Measurements from ENCODE around the gene IFT80. TPM values are rescaled to one million over a fixed set of nuclear protein-coding genes. Genes with fewer than 3 reads are reported as not detected.

IFT80 gene
- total and polyA plus RNA-seq, 2 donors (not counting 3 experiments of a cell fraction or from before 2014, with no cell fraction given): 7.3 to 22.5 TPM

DNA sequence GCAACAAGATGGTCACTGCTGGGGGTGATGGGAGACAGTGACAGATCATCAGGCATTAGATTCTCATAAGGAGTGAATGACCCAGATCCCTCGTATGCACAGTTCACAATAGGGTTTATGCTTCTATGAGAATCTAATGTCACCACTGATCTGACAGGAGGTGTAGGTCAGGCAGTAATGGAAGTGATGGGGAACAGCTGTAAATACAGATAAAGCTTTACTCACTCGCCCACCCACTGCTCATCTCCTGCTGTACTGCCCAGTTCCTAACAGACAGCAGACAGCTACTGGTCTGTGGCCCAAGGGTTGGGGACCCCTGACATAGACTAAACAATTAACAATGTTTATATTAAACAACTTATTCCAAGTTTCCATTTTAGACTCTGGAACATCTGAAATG, 25.4 kb downstream of the IFT80 start:
- dilution Hi-C loops (cut with MboI; ENCODE audit: extremely low pct_ligation_motif_present, low sequenced_read_pairs): no loop called here
- Histone ChIP-seq H2AFZ (ENCODE audit: low read depth, low read length) (no peak overlapping the region), H3K27ac (ENCODE audit: insufficient read depth, low read depth, low read length) (no peak overlapping the region), H3K4me1 (ENCODE audit: control insufficient read depth, extremely low read depth, insufficient read depth, low read length) (no peaks in the 10 kb centered on the region), H3K27me3 (ENCODE audit: control insufficient read depth in 2 of 2, insufficient read depth in 2 of 2, low read length in 2 of 2) (no peaks in the 10 kb centered on the region), H3K9me3 (replicated peaks; ENCODE audit: control insufficient read depth, insufficient read depth, low read length) (no peaks in the 10 kb centered on the region), H3K4me3 (replicated peaks in 1 of 3; ENCODE audit: insufficient read depth in 1 of 3, low read depth in 1 of 3, low read length in 3 of 3) (no peak overlapping the region), H3K9me1 (replicated peaks; ENCODE audit: control insufficient read depth, extremely low read depth, insufficient read depth, low read length) (no peaks in the 10 kb centered on the region), H3K79me2 (ENCODE audit: control insufficient read depth, insufficient read depth, low read length) (no peaks in the 10 kb centered on the region), H4K20me1 (replicated peaks; ENCODE audit: control insufficient read depth, extremely low read depth, insufficient read depth, low read length) (no peaks in the 10 kb centered on the region), H3K4me2 (ENCODE audit: insufficient read depth, low read length) (no peak overlapping the region), H3K36me3 (ENCODE audit: control insufficient read depth in 2 of 2, extremely low read depth in 1 of 2, insufficient read depth in 2 of 2, low read length in 2 of 2) (no peaks in the 10 kb centered on the region), H3K9ac (replicated peaks; ENCODE audit: extremely low read depth, insufficient read depth, low read length) (no peak overlapping the region)
- FAIRE-seq: no peak
- TF ChIP-seq MAX (IDR thresholded peaks at IDR 0.05; ENCODE audit: insufficient read depth, insufficient read length): no peak
- TF ChIP-seq EZH2 (IDR thresholded peaks at IDR 0.05; ENCODE audit: borderline replicate concordance, low read depth, low read length, severe bottlenecking): no peak
- TF ChIP-seq, protein P1, sequence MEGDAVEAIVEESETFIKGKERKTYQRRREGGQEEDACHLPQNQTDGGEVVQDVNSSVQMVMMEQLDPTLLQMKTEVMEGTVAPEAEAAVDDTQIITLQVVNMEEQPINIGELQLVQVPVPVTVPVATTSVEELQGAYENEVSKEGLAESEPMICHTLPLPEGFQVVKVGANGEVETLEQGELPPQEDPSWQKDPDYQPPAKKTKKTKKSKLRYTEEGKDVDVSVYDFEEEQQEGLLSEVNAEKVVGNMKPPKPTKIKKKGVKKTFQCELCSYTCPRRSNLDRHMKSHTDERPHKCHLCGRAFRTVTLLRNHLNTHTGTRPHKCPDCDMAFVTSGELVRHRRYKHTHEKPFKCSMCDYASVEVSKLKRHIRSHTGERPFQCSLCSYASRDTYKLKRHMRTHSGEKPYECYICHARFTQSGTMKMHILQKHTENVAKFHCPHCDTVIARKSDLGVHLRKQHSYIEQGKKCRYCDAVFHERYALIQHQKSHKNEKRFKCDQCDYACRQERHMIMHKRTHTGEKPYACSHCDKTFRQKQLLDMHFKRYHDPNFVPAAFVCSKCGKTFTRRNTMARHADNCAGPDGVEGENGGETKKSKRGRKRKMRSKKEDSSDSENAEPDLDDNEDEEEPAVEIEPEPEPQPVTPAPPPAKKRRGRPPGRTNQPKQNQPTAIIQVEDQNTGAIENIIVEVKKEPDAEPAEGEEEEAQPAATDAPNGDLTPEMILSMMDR (IDR thresholded peaks at IDR 0.05; ENCODE audit: extremely low read depth in 1 of 2, insufficient read depth in 1 of 2, low read depth in 1 of 2, low read length in 2 of 2): no peak
- TF ChIP-seq FOS (IDR thresholded peaks at IDR 0.05; ENCODE audit: borderline replicate concordance, insufficient read depth, low read length): no peak
- TF ChIP-seq JUN (IDR thresholded peaks at IDR 0.05; ENCODE audit: borderline replicate concordance, insufficient read depth, insufficient read length, low read depth): no peak
- TF ChIP-seq POLR2A (IDR thresholded peaks at IDR 0.05; ENCODE audit: low read depth, low read length): no peak
- TF ChIP-seq GATA2 (IDR thresholded peaks at IDR 0.05; ENCODE audit: insufficient read depth, insufficient read length, low read depth, low read length): no peak
- TF ChIP-seq POLR2AphosphoS5 (IDR thresholded peaks at IDR 0.05; ENCODE audit: insufficient read depth, low read depth, low read length): no peak
- no peak for TF ChIP-seq MYC (IDR thresholded peaks at IDR 0.05; ENCODE audit: low read depth, low read length)
- ChIA-PET POLR2A (no interaction called here), CTCF (no interaction called here)
- DNase-seq (ENCODE audit: low read depth, low spot score): no peak
- no TSS peak for BruUV-seq (replicated peaks)
- intact Hi-C loops (cut with micrococcal nuclease): no loop called here

Measured in endothelial cell of umbilical vein (primary cell).